ENCODE measurements around the gene ZDHHC14.

The ZDHHC14 gene

DNA sequence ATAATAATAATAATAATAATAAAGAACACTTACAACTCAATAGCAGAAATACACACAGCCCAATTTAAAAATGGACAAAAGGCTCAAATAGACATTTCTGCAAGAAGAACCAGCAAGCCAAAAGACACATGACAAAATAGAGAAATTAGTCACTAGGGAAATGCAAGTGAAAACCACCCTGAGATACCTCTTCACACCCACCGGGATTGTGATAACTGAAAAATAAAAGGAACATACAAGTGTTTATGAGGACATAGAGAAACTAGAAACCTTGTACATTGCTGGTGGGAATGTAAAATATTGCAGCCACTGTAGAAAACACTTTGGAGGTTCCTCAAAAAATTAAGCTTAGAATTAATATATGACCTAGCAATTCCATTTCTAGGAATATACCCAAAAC is 59.2 kb downstream of the ZDHHC14 start:
- H3K9me3 ChIP-seq (ENCODE audit: severe bottlenecking), result no peaks in the 10 kb centered on the region
- H3K27ac ChIP-seq, result no peak overlapping the region
- no peak overlapping the region for H3K4me3 ChIP-seq (ENCODE audit: low read depth, low read length)
- DNase-seq, result no peak
- no peaks in the 10 kb centered on the region for H3K27me3 ChIP-seq (ENCODE audit: insufficient read depth, low read depth, severe bottlenecking)
- no peaks in the 10 kb centered on the region for H3K36me3 ChIP-seq
- TF ChIP-seq, protein P1, sequence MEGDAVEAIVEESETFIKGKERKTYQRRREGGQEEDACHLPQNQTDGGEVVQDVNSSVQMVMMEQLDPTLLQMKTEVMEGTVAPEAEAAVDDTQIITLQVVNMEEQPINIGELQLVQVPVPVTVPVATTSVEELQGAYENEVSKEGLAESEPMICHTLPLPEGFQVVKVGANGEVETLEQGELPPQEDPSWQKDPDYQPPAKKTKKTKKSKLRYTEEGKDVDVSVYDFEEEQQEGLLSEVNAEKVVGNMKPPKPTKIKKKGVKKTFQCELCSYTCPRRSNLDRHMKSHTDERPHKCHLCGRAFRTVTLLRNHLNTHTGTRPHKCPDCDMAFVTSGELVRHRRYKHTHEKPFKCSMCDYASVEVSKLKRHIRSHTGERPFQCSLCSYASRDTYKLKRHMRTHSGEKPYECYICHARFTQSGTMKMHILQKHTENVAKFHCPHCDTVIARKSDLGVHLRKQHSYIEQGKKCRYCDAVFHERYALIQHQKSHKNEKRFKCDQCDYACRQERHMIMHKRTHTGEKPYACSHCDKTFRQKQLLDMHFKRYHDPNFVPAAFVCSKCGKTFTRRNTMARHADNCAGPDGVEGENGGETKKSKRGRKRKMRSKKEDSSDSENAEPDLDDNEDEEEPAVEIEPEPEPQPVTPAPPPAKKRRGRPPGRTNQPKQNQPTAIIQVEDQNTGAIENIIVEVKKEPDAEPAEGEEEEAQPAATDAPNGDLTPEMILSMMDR (IDR thresholded peaks at IDR 0.05; ENCODE audit: low read depth, low read length), result no peak

DNA sequence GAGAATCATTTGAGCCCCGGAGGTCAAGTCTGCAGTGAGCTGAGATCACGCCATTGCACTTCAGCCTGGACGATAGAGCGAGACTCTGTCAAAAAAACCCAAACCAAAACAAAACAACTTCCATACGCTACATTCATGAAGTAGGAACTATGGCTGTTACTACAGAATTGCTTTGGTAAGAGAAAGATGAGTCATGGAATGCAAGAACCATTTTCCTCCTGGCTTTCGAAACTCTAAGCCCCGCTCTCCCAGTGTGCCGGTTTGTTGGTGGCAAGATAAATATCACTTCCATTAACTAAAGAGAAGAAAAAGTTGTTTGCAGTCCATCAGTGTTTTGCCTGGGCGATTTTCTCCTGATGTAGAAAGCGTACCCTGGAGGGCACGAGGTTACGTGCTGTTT is 61.3 kb downstream of the ZDHHC14 start:
- Histone ChIP-seq H3K27me3 (ENCODE audit: insufficient read depth, low read depth, severe bottlenecking) (no peaks in the 10 kb centered on the region), H3K4me3 (ENCODE audit: low read depth, low read length) (no peak overlapping the region), H3K27ac (no peak overlapping the region), H3K9me3 (ENCODE audit: severe bottlenecking) (no peaks in the 10 kb centered on the region), H3K36me3 (no peaks in the 10 kb centered on the region)
- TF ChIP-seq, protein P1 (IDR thresholded peaks at IDR 0.05; ENCODE audit: low read depth, low read length), result no peak
- no peak for DNase-seq

DNA sequence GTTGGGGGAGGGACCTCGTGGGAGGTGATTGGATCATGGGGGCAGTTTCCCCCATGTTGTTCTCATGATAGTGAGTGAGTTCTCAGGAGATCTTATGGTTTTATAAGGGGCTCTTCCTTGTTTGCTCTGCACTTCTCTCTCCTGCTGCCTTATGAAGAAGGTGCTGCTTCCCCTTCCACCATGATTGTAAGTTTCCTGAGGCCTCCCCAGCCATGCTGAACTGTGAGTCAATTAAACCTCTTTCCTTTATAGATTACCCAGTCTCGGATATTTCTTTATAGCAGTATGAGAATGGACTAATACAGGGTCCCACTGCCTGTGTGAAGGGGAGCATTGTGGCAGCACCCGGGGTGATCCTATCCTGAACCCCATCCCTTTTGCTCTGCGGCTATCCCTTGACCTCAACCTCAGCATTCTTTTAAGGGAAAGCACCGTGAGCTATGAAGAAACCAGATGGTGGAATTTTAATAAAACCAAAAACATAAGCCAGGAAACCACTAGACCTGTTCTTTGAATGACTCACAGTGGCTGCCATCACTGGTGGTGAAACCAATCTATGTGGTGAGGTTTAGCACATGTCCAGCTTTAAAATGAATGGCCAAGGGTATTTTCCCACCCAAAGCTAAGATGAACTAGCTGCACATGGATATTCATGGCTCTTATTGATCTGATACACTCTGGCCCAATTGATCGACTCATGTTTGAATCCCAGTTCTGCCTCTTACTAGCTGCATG is 62.2 kb downstream of the ZDHHC14 start:
- H3K27ac ChIP-seq, result no peak overlapping the region
- no peak for DNase-seq
- TF ChIP-seq, protein P1 (IDR thresholded peaks at IDR 0.05; ENCODE audit: low read depth, low read length), result no peak
- no peak overlapping the region for H3K4me3 ChIP-seq (ENCODE audit: low read depth, low read length)
- no peaks in the 10 kb centered on the region for H3K36me3 ChIP-seq
- H3K9me3 ChIP-seq (ENCODE audit: severe bottlenecking), result no peaks in the 10 kb centered on the region
- H3K27me3 ChIP-seq (ENCODE audit: insufficient read depth, low read depth, severe bottlenecking), result no peaks in the 10 kb centered on the region

DNA sequence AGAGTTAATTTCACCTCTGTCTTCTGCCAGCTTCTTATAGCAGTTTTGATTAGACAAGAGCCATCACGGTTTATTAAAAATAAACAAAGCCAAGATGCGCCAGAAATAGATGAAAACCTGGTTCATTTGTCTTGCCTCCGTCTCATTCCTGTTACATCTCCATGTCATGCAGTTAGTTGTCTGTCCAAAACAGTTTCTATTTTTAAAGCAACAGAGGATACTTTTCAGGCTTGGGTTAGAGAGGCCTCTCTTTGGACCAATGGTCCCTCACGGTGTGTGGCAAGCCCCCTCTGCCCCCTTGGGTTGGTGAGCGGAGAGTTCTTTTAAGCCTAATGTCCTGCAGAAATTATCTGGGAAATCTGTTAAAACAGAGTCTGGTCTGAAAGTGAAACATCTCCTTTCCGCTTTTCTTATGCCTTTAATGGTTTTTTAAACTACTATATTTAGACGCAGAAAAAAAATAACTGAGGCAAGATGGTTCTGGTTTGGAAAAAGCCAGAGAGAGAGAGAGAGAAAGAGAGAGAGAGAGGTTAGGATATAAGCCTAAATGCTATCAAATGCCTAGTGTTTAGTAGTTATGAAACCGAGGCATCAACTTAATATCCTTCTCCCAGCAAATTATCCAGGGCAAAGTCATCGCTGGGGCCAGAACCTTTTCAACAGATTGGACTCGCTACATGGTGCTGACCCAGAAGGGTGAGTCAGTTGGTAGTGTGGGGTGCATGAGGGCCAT is 64.5 kb downstream of the ZDHHC14 start:
- Histone ChIP-seq H3K27me3 (ENCODE audit: insufficient read depth, low read depth, severe bottlenecking) (no peaks in the 10 kb centered on the region), H3K9me3 (ENCODE audit: severe bottlenecking) (no peaks in the 10 kb centered on the region), H3K36me3 (no peaks in the 10 kb centered on the region), H3K4me3 (ENCODE audit: low read depth, low read length) (no peak overlapping the region), H3K27ac (no peak overlapping the region)
- DNase-seq, result no peak
- TF ChIP-seq, protein P1 (IDR thresholded peaks at IDR 0.05; ENCODE audit: low read depth, low read length), result no peak

DNA sequence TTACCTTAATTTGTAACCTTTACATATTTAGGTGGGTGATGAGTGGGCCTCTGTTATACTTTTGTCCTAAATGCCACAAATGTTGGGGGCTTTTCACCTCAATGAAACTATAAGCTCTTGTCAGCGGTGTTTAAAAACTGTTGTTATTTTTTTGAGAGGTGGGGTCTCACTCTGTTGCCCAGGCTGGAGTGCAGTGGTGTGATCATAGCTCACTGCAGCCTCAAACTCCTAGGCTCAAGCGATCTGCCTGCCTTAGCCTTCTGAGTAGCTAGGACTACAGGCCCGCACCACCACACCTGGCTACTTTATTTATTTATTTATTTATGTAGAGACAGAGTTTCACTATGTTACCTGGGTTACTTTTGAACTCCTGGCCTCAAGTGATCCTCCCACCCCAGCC is 66.7 kb downstream of the ZDHHC14 start:
- TF ChIP-seq, protein P1 (IDR thresholded peaks at IDR 0.05; ENCODE audit: low read depth, low read length), result no peak
- DNase-seq, result no peak
- H3K36me3 ChIP-seq, result no peaks in the 10 kb centered on the region
- H3K4me3 ChIP-seq (ENCODE audit: low read depth, low read length), result no peak overlapping the region
- H3K27ac ChIP-seq, result no peak overlapping the region
- H3K27me3 ChIP-seq (ENCODE audit: insufficient read depth, low read depth, severe bottlenecking), result no peaks in the 10 kb centered on the region
- H3K9me3 ChIP-seq (ENCODE audit: severe bottlenecking), result no peaks in the 10 kb centered on the region
